MCF 10A (cell line): Measurements from ENCODE around the gene NME3. TPM values are rescaled to one million over a fixed set of nuclear protein-coding genes. Genes with fewer than 3 reads are reported as not detected.
"Not testable (repeated sequence)": the region's sequence is repeated elsewhere in the genome, so short reads cannot be mapped to it uniquely, and the experiment has no call there.

ENCODE experiments used
- BruUV-seq: library from RNA; stranded (reverse); fragments of 400-500 nt; replicated peaks from 2 replicates; lab custom pipeline; 2021; lab: Mats Ljungman, UMichigan
- CTCF ChIA-PET: fragments of 300-600 bp; sonication (Branson Sonifier 250); formaldehyde crosslinking; extraction: SDS; loops from one replicate; lab custom pipeline; 2021; ENCODE audit warnings: antibody characterized with exemption, inconsistent platforms; lab: Yijun Ruan, JAX
- POLR2A ChIA-PET: fragments of 300-600, 350-650 bp; sonication (Branson Sonifier 250); formaldehyde crosslinking; extraction: SDS; loops from one replicate; lab custom pipeline; 2020; ENCODE audit warnings: antibody characterized with exemption, inconsistent platforms; lab: Yijun Ruan, JAX
- DNase-seq: peaks from one replicate; pipeline ENCODE4 v3.0.0-alpha.2; 2018; ENCODE audit not compliant: unreplicated experiment
- H3K27ac Mint-ChIP-seq: one replicate; pipeline ENCODE4 v1.8.0; 2022; ENCODE audit warnings: mild to moderate bottlenecking, low read depth, mixed read lengths; ENCODE audit not compliant: unreplicated experiment
- H3K27me3 Mint-ChIP-seq: one replicate; pipeline ENCODE4 v1.8.0; 2022; ENCODE audit warnings: mixed read lengths; ENCODE audit not compliant: insufficient read depth, unreplicated experiment
- H3K36me3 Mint-ChIP-seq: one replicate; pipeline ENCODE4 v1.8.0; 2022; ENCODE audit warnings: mild to moderate bottlenecking, moderate library complexity, mixed read lengths; ENCODE audit not compliant: insufficient read depth, unreplicated experiment
- H3K4me1 Mint-ChIP-seq: one replicate; pipeline ENCODE4 v1.8.0; 2022; ENCODE audit warnings: mixed read lengths; ENCODE audit not compliant: insufficient read depth, unreplicated experiment
- H3K4me3 Mint-ChIP-seq: one replicate; pipeline ENCODE4 v1.8.0; 2022; ENCODE audit warnings: mild to moderate bottlenecking, moderate library complexity, mixed read lengths; ENCODE audit not compliant: unreplicated experiment
- H3K9me3 Mint-ChIP-seq: one replicate; pipeline ENCODE4 v1.8.0; 2022; ENCODE audit warnings: mixed read lengths; ENCODE audit not compliant: unreplicated experiment
- CTCF ChIP-seq: fragments of 200-600 bp; IDR thresholded peaks from one replicate; pipeline ENCODE4 v1.8.0; 2022; ENCODE audit warnings: antibody characterized with exemption, mild to moderate bottlenecking; ENCODE audit not compliant: unreplicated experiment
- intact Hi-C: fragments of 100-400 bp; cut with micrococcal nuclease; formaldehyde crosslinking; loops from 2 replicates; pipeline ENCODE4 v1.14.1; 2022
- total RNA-seq: library from RNA; stranded (reverse); gene quantifications from 2 replicates; pipeline ENCODE4 v1.2.3, GENCODE V29; 2022

Gene NME3
- total RNA-seq, 1 experiment from 2014 or later = 44.0 TPM

- no peak for DNase-seq
- Mint-ChIP-seq H3K27ac (no peak overlapping the region), H3K27me3 (no peaks in the 10 kb centered on the region), H3K4me3 (no peak overlapping the region), H3K9me3 (no peaks in the 10 kb centered on the region), H3K36me3 (peaks cover 9% of the 10 kb centered on the region), H3K4me1 (peaks cover 14% of the 10 kb centered on the region)
- ChIA-PET POLR2A (no interaction called here), CTCF (no interaction called here)
- TF ChIP-seq CTCF = no peak
- intact Hi-C loops = no loop called here
- no TSS peak for BruUV-seq
Measured at GRCh38 chr16:1740234-1740633, 31.1 kb downstream of the NME3 start.

- ChIA-PET POLR2A (no interaction called here), CTCF (no interaction called here)
- Mint-ChIP-seq H3K4me3 (no peak overlapping the region), H3K27me3 (no peaks in the 10 kb centered on the region), H3K36me3 (peaks cover 32% of the 10 kb centered on the region), H3K27ac (no peak overlapping the region), H3K9me3 (no peaks in the 10 kb centered on the region), H3K4me1 (no peaks in the 10 kb centered on the region)
- no peak for TF ChIP-seq CTCF
- intact Hi-C loops = no loop called here
- no peak for DNase-seq
- no TSS peak for BruUV-seq
Measured at GRCh38 chr16:1734816-1735215, 36.5 kb downstream of the NME3 start.

GRCh38 chr16:1734123-1734522 lies 37.2 kb downstream of the NME3 start:
- Mint-ChIP-seq H3K9me3 (no peaks in the 10 kb centered on the region), H3K36me3 (peaks cover 33% of the 10 kb centered on the region), H3K4me3 (no peak overlapping the region), H3K27me3 (no peaks in the 10 kb centered on the region), H3K4me1 (no peaks in the 10 kb centered on the region), H3K27ac (no peak overlapping the region)
- no peak for DNase-seq
- ChIA-PET CTCF (no interaction called here), POLR2A (no interaction called here)
- intact Hi-C loops = no loop called here
- TF ChIP-seq CTCF = no peak
- no TSS peak for BruUV-seq

GRCh38 chr16:1732551-1732987 lies 38.8 kb downstream of the NME3 start:
- intact Hi-C loops, H3K4me3 Mint-ChIP-seq, H3K4me1 Mint-ChIP-seq, H3K27ac Mint-ChIP-seq, H3K27me3 Mint-ChIP-seq, H3K9me3 Mint-ChIP-seq, BruUV-seq, DNase-seq: not testable (repeated sequence)
- H3K36me3 Mint-ChIP-seq = peaks cover 45% of the 10 kb centered on the region
- ChIA-PET CTCF (interaction anchor here (0.5 to 2.2 kb wide), 4 partner anchors 8 to 41 kb away, joined by 3 to 6 read pairs (median 4); no protein-coding TSS in a partner anchor), POLR2A (interaction anchor here (0.7 to 1.7 kb wide), 5 partner anchors 9 to 303 kb away, joined by 3 to 6 read pairs (median 5); no protein-coding TSS in a partner anchor)
